Prostate gland (tissue), 2 donors: ENCODE data around the gene MAP1B.

Experiments
- CTCF ChIP-seq, 4 experiments: fragments of 200-600 bp in 2 of 4; fragments of 450-650 bp in 2 of 4; sonication (generic) in 2 of 4; IDR thresholded peaks; 1 replicate in 3 of 4; 2 replicates in 1 of 4; pipeline ENCODE4 v1.5.1; 2016 to 2019; ENCODE audit warnings: antibody characterized with exemption in 4 of 4, mild to moderate bottlenecking in 2 of 4, moderate library complexity in 2 of 4
- POLR2A ChIP-seq: fragments of 450-650 bp; IDR thresholded peaks from one replicate; pipeline ENCODE4 v1.6.1; 2016; ENCODE audit warnings: antibody characterized with exemption, mild to moderate bottlenecking
- POLR2AphosphoS5 ChIP-seq: sonication (generic); formaldehyde crosslinking; IDR thresholded peaks from one replicate; pipeline ENCODE4 v1.6.1; 2017; ENCODE audit warnings: antibody characterized with exemption

- TF ChIP-seq CTCF (IDR thresholded peaks at IDR 0.05) (no peak), POLR2A (no peak), POLR2AphosphoS5 (no peak)
These were observed 138.3 kb downstream of the MAP1B start for GRCh38 chr5:72245546-72245945.
